ENCODE measurements around the gene NSRP1. TPM values are rescaled to one million over a fixed set of nuclear protein-coding genes. Genes with fewer than 3 reads are reported as not detected.
"Not testable (repeated sequence)": the region's sequence is repeated elsewhere in the genome, so short reads cannot be mapped to it uniquely, and the experiment has no call there.

NSRP1 gene
- total RNA-seq, 1 experiment from 2014 or later, result 1.9 TPM

DNA sequence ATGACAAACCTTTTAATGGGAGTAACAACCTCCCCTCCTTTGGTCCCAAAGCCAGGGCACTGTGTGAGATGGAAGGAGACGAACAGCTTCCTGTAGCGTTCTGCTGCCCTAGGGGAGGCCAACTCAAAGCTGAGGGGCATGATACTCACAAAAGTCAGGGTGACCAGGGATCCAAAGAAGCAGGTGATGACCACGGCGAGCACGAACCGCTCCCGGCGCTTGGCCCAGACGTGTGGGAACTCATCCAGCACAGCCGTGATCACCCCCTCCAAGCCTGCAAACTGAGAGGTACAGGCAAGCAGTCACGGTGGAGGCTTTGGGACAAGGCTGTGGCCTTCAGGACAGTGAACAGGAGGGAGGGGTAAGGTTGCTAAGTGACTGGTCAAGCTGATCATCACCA is 93.8 kb downstream of the NSRP1 start:
- in situ Hi-C loops (cut with HindIII; ENCODE audit: low pct_unique_long_range_greater_than_20kb, low sequenced_read_pairs), result no loop called here

GRCh38 chr17:30210901-30211300 is 94.3 kb downstream of the NSRP1 start:
- DNase-seq (ENCODE audit: low read depth), result no peak
- in situ Hi-C loops (cut with HindIII; ENCODE audit: low pct_unique_long_range_greater_than_20kb, low sequenced_read_pairs), result no loop called here

More for the DNA sequence above, 93.8 kb downstream of the NSRP1 start:
- no peak for DNase-seq (ENCODE audit: low read depth)

DNA sequence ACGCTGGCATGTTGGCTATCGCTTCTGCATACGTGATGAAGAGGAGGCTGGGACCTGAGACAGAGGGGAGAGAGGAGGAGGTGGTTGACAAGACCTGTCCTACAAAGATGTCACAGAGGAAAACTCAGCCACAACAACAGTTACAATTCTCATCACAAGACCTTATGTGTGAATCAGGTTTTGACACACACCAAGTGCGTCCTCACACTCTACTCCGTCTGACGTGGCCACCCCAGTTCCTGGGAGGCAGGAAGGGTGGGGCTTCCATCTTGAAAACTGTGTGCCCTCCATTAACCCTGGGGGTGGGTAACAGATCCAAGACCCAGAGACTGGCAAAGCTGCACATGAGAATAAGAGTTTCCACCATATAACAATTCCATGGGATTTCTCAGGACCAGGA is 94.8 kb downstream of the NSRP1 start:
- in situ Hi-C loops (cut with HindIII; ENCODE audit: low pct_unique_long_range_greater_than_20kb, low sequenced_read_pairs), result no loop called here
- DNase-seq (ENCODE audit: low read depth), result no peak

DNA sequence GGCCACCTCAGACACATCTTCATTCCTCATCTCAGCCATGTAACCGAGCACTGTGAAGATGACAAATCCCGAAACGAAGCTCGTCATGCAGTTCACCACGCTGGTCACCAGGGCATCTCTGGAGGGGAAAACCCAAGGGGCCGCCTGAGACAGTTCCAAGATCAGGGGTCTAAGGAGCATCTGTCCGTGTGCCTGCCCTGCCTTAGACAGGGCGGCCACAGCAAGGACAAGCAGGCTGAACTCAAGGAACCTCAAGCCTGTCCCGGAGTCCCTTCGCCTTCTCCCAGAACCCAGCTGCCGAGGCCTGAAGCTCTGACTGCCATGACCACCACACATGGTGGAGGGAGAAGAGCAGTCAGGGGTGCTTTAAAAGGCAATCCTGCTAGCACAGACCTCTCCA is 96.1 kb downstream of the NSRP1 start:
- DNase-seq (ENCODE audit: low read depth), result no peak
- in situ Hi-C loops (cut with HindIII; ENCODE audit: low pct_unique_long_range_greater_than_20kb, low sequenced_read_pairs), result no loop called here

- in situ Hi-C loops (cut with HindIII; ENCODE audit: low pct_unique_long_range_greater_than_20kb, low sequenced_read_pairs), result no loop called here
Observed at GRCh38 chr17:30217054-30217453, 100.4 kb downstream of the NSRP1 start.

DNA sequence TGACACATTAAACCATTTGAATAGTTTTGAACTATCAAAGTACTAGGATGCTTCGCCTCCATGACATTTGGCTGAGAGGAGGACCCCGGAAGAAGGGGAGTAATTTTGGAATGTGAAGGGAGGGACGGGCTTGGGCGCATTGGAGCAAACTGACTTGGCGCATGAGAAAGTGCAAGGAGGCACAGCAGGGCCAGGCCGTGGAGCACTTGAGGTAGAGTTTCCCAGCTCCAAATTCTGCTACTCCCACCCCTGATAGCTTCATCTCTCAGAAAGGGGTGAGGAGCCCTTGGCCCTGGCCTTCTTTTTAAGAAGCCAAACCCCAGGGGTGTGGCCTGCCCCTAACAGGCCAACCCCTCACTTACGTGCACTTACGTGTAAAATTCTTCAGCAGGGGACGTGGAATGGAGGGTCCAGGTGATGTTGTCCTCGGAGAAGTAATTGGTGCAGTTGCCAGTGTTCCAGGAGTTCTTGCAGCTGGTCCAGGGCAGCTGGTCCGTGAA is 101.2 kb downstream of the NSRP1 start:
- in situ Hi-C loops (cut with HindIII; ENCODE audit: low pct_unique_long_range_greater_than_20kb, low sequenced_read_pairs), result no loop called here
- DNase-seq (ENCODE audit: low read depth), result no peak

More at GRCh38 chr17:30217054-30217453, 100.4 kb downstream of the NSRP1 start:
- DNase-seq (ENCODE audit: low read depth), result no peak

DNA sequence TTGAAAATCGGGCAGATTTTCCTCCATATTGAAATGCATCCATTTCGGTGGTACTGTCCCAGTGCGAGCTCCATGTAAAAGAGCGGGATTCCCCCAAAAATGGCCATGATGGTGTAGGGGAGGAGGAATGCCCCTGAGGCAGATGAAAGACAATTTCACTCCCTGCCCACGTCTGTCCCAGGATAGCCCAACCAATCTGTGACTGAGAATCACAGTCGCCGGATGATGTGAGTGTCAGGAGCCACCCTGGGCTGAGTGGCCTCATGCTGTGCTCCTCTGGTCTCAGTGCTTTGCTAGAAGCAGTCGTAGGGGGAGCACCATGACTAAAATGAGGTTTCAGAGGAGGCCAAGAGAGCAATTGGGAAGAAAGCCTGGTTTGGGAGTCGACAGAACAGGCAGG is 102.2 kb downstream of the NSRP1 start:
- DNase-seq (ENCODE audit: low read depth), result no peak
- in situ Hi-C loops (cut with HindIII; ENCODE audit: low pct_unique_long_range_greater_than_20kb, low sequenced_read_pairs), result no loop called here

DNA sequence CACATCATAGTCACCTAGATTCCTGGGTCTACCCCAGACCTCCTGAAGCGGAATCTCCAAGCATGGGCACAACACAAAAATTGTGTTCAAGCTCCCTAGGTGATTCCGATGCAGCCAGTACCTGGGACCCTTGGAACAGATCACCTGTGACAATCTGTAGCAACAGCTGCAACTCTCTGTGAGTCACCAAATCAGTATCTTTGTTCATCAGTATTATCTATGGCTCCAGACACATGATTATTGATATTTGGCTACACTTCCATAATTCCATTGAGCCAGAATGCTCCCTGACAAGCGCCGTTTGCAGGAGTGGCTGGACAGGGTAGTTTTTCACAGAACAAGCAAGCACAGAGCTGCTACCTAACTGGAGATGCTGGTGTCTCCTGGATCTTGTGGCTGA is 102.7 kb downstream of the NSRP1 start:
- in situ Hi-C loops (cut with HindIII; ENCODE audit: low pct_unique_long_range_greater_than_20kb, low sequenced_read_pairs), result no loop called here
- DNase-seq (ENCODE audit: low read depth), result no peak

DNA sequence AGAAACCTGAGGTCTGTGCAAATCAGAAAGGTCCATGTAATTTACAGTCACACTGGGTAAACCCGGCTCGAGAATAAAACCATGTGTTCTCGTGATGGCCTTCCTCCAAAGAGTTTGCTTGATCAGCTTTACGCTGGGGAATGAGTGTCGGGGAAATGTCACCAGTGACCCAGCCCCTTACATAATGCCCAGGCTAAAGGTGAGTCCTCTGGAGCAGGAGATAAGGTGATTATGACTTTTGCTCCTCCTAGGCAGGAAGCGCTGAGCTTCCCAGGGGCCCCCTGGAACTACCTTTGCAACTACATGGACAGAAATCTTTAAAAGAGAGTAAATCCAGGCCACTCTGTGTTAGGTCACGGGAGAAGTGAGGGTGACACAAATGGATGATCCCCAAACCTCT is 103.2 kb downstream of the NSRP1 start:
- in situ Hi-C loops (cut with HindIII; ENCODE audit: low pct_unique_long_range_greater_than_20kb, low sequenced_read_pairs), result no loop called here
- DNase-seq (ENCODE audit: low read depth), result no peak

- in situ Hi-C loops (cut with HindIII; ENCODE audit: low pct_unique_long_range_greater_than_20kb, low sequenced_read_pairs), result no loop called here
- no peak for DNase-seq (ENCODE audit: low read depth)
Observed at GRCh38 chr17:30220414-30220813, 103.8 kb downstream of the NSRP1 start.

DNA sequence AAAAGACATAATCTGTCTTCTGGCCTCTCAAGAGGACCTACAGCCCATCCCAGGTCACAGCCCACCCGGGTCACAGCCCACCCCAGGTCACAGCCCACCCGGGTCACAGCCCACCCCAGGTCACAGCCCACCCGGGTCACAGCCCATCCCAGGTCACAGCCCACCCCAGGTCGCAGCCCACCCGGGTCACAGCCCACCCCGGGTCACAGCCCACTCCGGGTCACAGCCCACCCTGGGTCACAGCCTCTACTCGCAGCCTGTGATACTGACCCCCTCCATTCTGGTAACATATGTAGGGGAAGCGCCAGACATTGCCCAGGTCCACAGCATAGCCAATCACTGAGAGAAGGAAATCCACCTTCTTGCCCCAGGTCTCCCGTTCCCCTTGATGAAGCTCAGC is 104.7 kb downstream of the NSRP1 start:
- in situ Hi-C loops (cut with HindIII; ENCODE audit: low pct_unique_long_range_greater_than_20kb, low sequenced_read_pairs), result no loop called here
- DNase-seq (ENCODE audit: low read depth), result no peak

DNA sequence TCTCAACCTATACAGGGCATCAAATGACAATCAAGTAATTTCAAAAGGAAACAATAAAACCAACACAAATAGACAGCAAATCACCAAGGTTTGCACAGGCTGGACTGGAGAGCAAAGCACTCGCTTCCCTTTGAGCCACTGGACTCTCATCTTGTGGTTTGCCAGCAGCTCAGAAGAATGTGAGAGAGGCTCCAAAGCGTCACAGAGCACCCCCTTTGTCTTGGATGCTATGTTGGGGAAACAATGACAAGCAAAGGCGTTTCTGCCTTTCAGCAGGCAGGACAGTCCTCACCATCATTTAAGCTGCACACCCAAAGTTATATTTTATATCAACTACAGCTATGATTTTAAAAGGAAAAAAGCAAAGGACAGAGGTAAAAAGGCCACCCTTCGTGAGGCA is 105.6 kb downstream of the NSRP1 start:
- DNase-seq (ENCODE audit: low read depth), result no peak

DNA sequence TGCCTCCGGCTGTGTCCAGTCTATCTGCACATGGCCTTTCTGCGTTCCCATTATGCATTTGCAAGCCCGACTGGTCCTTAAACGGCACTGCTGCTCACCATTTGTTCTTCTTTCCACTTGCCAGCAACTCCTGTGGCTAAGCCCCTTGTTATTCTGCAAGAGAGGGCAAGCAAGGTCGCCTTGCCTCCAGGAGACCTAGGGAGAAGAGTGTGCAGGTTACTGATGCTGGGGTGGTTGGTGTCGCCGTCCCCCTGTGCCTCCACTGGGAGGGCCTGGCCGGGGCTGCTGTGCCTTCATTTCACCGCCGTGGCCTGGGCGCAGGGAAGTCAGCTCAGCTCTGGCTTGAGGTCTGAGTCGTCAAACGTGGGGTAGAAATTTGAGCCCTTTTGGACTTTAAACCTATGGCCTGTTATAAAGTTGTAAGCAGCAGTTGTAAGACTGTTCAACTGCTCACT is 106.1 kb downstream of the NSRP1 start:
- no peak for DNase-seq (ENCODE audit: low read depth)
- in situ Hi-C loops (cut with HindIII; ENCODE audit: low pct_unique_long_range_greater_than_20kb, low sequenced_read_pairs), result no loop called here

More for the DNA sequence above, 105.6 kb downstream of the NSRP1 start:
- in situ Hi-C loops (cut with HindIII; ENCODE audit: low pct_unique_long_range_greater_than_20kb, low sequenced_read_pairs), result no loop called here

- in situ Hi-C loops (cut with HindIII; ENCODE audit: low pct_unique_long_range_greater_than_20kb, low sequenced_read_pairs), result no loop called here
- no peak for DNase-seq (ENCODE audit: low read depth)
Observed at GRCh38 chr17:30224419-30224960, 107.9 kb downstream of the NSRP1 start.

DNA sequence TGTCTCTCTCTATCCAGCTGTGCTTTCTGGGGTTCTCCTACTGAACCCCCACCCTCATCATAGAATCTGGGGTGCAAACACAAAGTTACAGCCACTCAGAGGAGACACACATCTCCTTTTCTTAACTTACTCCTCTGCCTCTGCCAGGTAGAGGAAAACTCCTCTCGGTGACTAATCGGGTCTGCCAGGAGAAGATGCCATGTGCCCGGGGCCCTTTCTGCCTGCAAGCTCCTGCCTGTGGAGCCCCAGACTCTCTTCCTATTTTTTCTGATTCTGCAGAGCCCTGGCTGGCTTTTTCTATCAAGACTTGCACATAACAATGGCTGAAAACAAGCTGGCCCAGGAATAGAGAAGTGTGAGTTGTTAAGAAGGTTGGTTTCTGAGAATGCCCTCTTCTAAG is 108.5 kb downstream of the NSRP1 start:
- in situ Hi-C loops (cut with HindIII; ENCODE audit: low pct_unique_long_range_greater_than_20kb, low sequenced_read_pairs), result no loop called here
- no peak for DNase-seq (ENCODE audit: low read depth)

- in situ Hi-C loops (cut with HindIII; ENCODE audit: low pct_unique_long_range_greater_than_20kb, low sequenced_read_pairs), result no loop called here
- DNase-seq (ENCODE audit: low read depth), result peak; percentile 53
Observed at GRCh38 chr17:30225919-30226553, 109.4 kb downstream of the NSRP1 start.

DNA sequence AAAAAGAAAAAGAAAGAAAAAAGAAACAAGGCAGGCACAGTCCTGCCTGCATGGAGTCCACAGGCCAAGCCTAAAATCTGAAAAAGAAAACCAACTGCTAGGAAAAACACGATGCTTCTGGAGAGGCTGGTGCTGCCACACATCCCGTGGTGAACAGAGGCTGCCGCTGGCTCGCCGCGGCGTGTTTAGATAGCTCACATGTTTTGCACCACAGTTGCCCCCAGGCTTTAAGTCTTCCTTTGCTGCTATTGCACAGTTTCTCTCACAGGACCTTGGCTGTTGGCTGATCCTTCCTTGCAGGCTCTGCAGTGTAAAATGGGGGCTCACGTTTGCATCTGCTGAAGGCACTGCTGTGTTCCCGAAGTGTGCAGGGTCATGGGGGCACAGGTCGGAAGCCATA is 110.3 kb downstream of the NSRP1 start:
- in situ Hi-C loops (cut with HindIII; ENCODE audit: low pct_unique_long_range_greater_than_20kb, low sequenced_read_pairs), result no loop called here
- DNase-seq (ENCODE audit: low read depth), result no peak

DNA sequence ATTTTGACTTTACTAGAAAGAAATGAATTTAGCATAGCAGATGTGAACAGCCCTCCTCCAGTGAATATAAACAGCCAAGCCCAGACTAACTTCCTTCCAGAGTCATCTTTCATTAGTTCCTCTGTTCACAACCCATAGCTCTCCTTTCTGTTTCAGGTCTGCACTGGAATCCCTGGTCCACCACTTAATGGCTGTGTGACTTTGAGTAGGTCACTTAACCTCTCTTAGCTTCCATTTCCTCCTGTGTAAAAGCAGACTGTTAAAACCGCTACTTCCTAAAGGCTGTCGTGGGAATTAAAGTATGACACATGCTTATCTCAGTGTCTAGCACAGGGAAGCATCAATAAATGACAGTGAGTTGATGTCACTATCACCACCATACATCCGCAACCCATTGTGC is 111.4 kb downstream of the NSRP1 start:
- in situ Hi-C loops (cut with HindIII; ENCODE audit: low pct_unique_long_range_greater_than_20kb, low sequenced_read_pairs), result no loop called here

DNA sequence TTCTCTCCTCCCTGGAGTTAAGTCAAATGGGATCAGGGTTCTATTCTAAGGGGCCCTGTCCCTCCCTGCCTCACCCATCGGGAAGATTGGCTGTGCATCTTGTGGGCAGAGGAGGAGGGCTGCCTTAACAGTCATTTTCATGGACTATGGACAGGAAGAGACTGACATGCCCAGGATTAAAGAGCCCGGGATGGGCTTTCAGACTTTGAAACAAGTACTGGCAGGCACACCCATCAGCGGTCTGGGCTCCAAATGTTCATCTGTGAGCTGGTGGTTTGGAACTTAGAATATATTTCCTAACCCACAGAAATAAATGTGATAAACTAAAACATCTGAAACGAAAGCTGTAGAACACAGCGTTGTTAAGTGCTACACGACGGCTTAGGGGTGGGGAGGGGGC is 112.4 kb downstream of the NSRP1 start:
- in situ Hi-C loops (cut with HindIII; ENCODE audit: low pct_unique_long_range_greater_than_20kb, low sequenced_read_pairs), result no loop called here
- DNase-seq (ENCODE audit: low read depth), result no peak

More for the DNA sequence above, 111.4 kb downstream of the NSRP1 start:
- no peak for DNase-seq (ENCODE audit: low read depth)

DNA sequence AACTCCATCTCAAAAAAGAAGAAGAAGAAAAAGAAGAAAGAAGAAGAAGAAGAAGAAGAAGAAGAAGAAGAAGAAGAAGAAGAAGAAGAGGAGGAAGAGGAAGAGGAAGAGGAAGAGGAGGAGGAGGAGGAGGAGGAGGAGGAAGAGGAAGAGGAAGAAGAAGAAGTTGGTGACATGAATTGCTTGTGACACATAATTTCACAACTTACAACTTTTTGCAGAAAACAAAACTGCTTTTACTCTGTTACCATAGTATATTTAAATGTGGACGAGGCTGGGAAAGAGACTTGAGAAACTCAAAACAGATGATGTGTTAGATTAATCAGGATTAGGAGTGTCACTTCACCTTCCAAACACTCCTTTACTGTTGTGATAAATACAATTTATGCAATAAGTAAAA is 113.4 kb downstream of the NSRP1 start:
- in situ Hi-C loops (cut with HindIII; ENCODE audit: low pct_unique_long_range_greater_than_20kb, low sequenced_read_pairs); DNase-seq (ENCODE audit: low read depth): not testable (repeated sequence)
